GM12872 (cell line): Measurements from ENCODE around the gene MARK2.

ENCODE experiments used
- TF ChIP-seq, protein P1 (sequence below): IDR thresholded peaks from 3 replicates; pipeline ENCODE4 v1.5.1; 2011; ENCODE audit warnings: low read depth, mild to moderate bottlenecking, low read length, moderate library complexity; ENCODE audit not compliant: insufficient read depth

MARK2 gene

DNA sequence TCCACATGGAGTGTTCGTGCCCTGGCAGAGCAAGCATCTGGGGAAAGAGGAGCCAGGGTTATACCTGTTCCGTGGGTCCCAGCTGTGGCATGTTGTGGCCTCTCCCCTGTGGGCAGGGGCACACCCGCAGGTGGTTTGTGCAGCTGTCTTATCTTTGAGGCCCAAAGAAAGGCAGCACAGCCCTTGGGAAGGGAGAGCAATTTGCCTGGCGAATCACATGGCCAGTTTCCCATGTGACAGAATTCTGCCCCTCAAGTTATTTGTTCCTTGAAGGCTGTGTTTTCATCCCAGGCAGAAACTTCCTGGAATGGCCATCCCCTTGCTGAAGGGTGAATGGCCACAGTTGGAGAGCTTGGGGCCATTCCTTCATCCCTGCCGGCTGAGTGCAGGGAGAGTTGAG is 119.1 kb downstream of the MARK2 start:
- TF ChIP-seq, protein P1, sequence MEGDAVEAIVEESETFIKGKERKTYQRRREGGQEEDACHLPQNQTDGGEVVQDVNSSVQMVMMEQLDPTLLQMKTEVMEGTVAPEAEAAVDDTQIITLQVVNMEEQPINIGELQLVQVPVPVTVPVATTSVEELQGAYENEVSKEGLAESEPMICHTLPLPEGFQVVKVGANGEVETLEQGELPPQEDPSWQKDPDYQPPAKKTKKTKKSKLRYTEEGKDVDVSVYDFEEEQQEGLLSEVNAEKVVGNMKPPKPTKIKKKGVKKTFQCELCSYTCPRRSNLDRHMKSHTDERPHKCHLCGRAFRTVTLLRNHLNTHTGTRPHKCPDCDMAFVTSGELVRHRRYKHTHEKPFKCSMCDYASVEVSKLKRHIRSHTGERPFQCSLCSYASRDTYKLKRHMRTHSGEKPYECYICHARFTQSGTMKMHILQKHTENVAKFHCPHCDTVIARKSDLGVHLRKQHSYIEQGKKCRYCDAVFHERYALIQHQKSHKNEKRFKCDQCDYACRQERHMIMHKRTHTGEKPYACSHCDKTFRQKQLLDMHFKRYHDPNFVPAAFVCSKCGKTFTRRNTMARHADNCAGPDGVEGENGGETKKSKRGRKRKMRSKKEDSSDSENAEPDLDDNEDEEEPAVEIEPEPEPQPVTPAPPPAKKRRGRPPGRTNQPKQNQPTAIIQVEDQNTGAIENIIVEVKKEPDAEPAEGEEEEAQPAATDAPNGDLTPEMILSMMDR, result no peak
